SU-DHL-6 (cell line): ENCODE results near the gene ZFAND3.

Experiments used
- H2AFZ ChIP-seq: fragments of 200-600 bp; sonication (generic); 2 replicates; pipeline ENCODE4 v1.6.1; 2014; ENCODE audit warnings: low read depth, mild to moderate bottlenecking, moderate library complexity, mixed read lengths, antibody characterized with exemption, low read length; ENCODE audit not compliant: severe bottlenecking
- H3F3A ChIP-seq: fragments of 200-600 bp; shearing (Covaris generic); 2 replicates; pipeline ENCODE4 v1.6.0; 2016; ENCODE audit warnings: antibody characterized with exemption, mild to moderate bottlenecking; ENCODE audit not compliant: insufficient read depth
- H3K27ac ChIP-seq: fragments of 200-600 bp; sonication (generic); 2 replicates; pipeline ENCODE4 v1.5.1; 2016; ENCODE audit warnings: low read depth, mild to moderate bottlenecking, low read length, moderate library complexity, mixed read lengths
- H3K27me3 ChIP-seq: fragments of 200-600 bp; sonication (generic), shearing (Covaris generic); 2 replicates; pipeline ENCODE4 v1.6.0; 2014; ENCODE audit warnings: mild to moderate bottlenecking, low read length
- H3K36me3 ChIP-seq: fragments of 200-600 bp; sonication (generic); 2 replicates; pipeline ENCODE4 v1.6.1; 2014; ENCODE audit warnings: mild to moderate bottlenecking, low read length, mixed read lengths
- H3K4me2 ChIP-seq: fragments of 300-600, 200-600 bp; shearing (Covaris generic), sonication (generic); 2 replicates; pipeline ENCODE4 v1.6.0; 2014; ENCODE audit warnings: low read length, low read depth, mild to moderate bottlenecking; ENCODE audit not compliant: poor library complexity, severe bottlenecking
- H3K4me3 ChIP-seq: fragments of 200-600 bp; sonication (generic); 2 replicates; pipeline ENCODE4 v1.5.1; 2014; ENCODE audit warnings: antibody characterized with exemption, low read length, mild to moderate bottlenecking, mixed read lengths; ENCODE audit not compliant: insufficient read depth, poor library complexity, severe bottlenecking
- H3K79me2 ChIP-seq: fragments of 200-600 bp; sonication (generic); 2 replicates; pipeline ENCODE4 v1.6.1; 2014; ENCODE audit warnings: mild to moderate bottlenecking, low read length, moderate library complexity; ENCODE audit not compliant: insufficient read depth
- H3K9ac ChIP-seq: fragments of 200-600 bp; sonication (generic); 2 replicates; pipeline ENCODE4 v1.7.0; 2014; ENCODE audit warnings: mild to moderate bottlenecking, low read length
- H3K9me2 ChIP-seq: fragments of 200-600 bp; sonication (generic); replicated peaks from 2 replicates; pipeline ENCODE4 v1.6.1; 2014; ENCODE audit warnings: low read length; ENCODE audit not compliant: insufficient read depth
- H3K9me3 ChIP-seq: fragments of 200-600 bp; sonication (generic); 2 replicates; pipeline ENCODE4 v1.6.1; 2014; ENCODE audit warnings: low read length, mixed read lengths; ENCODE audit not compliant: insufficient read depth
- H4K20me1 ChIP-seq: fragments of 200-600 bp; sonication (generic); 2 replicates; pipeline ENCODE4 v1.6.1; 2014; ENCODE audit warnings: low read depth, mild to moderate bottlenecking, antibody characterized with exemption, low read length, moderate library complexity, mixed read lengths
- CTCF ChIP-seq: fragments of 200-600 bp; sonication (generic); IDR thresholded peaks from one replicate; pipeline ENCODE4 v1.5.1; 2017; ENCODE audit warnings: antibody characterized with exemption, mild to moderate bottlenecking, low read length, moderate library complexity; ENCODE audit not compliant: insufficient read depth, poor library complexity, severe bottlenecking
- EZH2phosphoT487 ChIP-seq: fragments of 200-600 bp; sonication (generic), shearing (Covaris generic); conservative IDR thresholded peaks from 2 replicates; pipeline ENCODE4 v1.6.1; 2018; ENCODE audit warnings: mild to moderate bottlenecking, antibody characterized with exemption, low read length, moderate library complexity, mixed read lengths

ZFAND3 gene

GRCh38 chr6:38168699-38169098, 349.2 kb downstream of the ZFAND3 start:
- H3K9me3 ChIP-seq, result no peaks in the 10 kb centered on the region
- H3F3A ChIP-seq, result no peaks in the 10 kb centered on the region
- TF ChIP-seq EZH2phosphoT487, result no peak
- no peak for TF ChIP-seq CTCF
- H4K20me1 ChIP-seq, result no peaks in the 10 kb centered on the region
- no peak overlapping the region for H3K4me3 ChIP-seq
- H3K27ac ChIP-seq, result no peak overlapping the region
- no peak overlapping the region for H3K9ac ChIP-seq
- H3K36me3 ChIP-seq, result no peaks in the 10 kb centered on the region
- no peaks in the 10 kb centered on the region for H3K79me2 ChIP-seq
- no peaks in the 10 kb centered on the region for H3K27me3 ChIP-seq
- no peaks in the 10 kb centered on the region for H3K9me2 ChIP-seq
- H3K4me2 ChIP-seq, result no peak overlapping the region
- no peak overlapping the region for H2AFZ ChIP-seq

GRCh38 chr6:38169221-38169976, 349.9 kb downstream of the ZFAND3 start:
- no peaks in the 10 kb centered on the region for H3K27me3 ChIP-seq
- H4K20me1 ChIP-seq, result no peaks in the 10 kb centered on the region
- H3K79me2 ChIP-seq, result no peaks in the 10 kb centered on the region
- no peak overlapping the region for H2AFZ ChIP-seq
- no peaks in the 10 kb centered on the region for H3F3A ChIP-seq
- no peak for TF ChIP-seq EZH2phosphoT487
- TF ChIP-seq CTCF, result no peak
- H3K4me3 ChIP-seq, result no peak overlapping the region
- no peaks in the 10 kb centered on the region for H3K36me3 ChIP-seq
- H3K4me2 ChIP-seq, result no peak overlapping the region
- no peaks in the 10 kb centered on the region for H3K9me3 ChIP-seq
- H3K9ac ChIP-seq, result no peak overlapping the region
- no peaks in the 10 kb centered on the region for H3K9me2 ChIP-seq
- H3K27ac ChIP-seq, result no peak overlapping the region

- Histone ChIP-seq H3K4me2 (no peak overlapping the region), H3K27me3 (no peaks in the 10 kb centered on the region), H3K9me2 (no peaks in the 10 kb centered on the region), H3F3A (no peaks in the 10 kb centered on the region), H3K79me2 (no peaks in the 10 kb centered on the region), H4K20me1 (no peaks in the 10 kb centered on the region), H3K9me3 (no peaks in the 10 kb centered on the region), H3K36me3 (no peaks in the 10 kb centered on the region), H3K27ac (no peak overlapping the region), H2AFZ (no peak overlapping the region), H3K4me3 (no peak overlapping the region), H3K9ac (no peak overlapping the region)
- TF ChIP-seq CTCF, result no peak
- TF ChIP-seq EZH2phosphoT487, result no peak
Observed at GRCh38 chr6:38169977-38170526, 350.5 kb downstream of the ZFAND3 start.
